ENCODE data around the gene HSP90AB1. TPM values are rescaled to one million over a fixed set of nuclear protein-coding genes. Genes with fewer than 3 reads are reported as not detected.

The HSP90AB1 gene
- total and polyA plus RNA-seq, 11 donors, result 375 to 1,040 (median 857) TPM

DNA sequence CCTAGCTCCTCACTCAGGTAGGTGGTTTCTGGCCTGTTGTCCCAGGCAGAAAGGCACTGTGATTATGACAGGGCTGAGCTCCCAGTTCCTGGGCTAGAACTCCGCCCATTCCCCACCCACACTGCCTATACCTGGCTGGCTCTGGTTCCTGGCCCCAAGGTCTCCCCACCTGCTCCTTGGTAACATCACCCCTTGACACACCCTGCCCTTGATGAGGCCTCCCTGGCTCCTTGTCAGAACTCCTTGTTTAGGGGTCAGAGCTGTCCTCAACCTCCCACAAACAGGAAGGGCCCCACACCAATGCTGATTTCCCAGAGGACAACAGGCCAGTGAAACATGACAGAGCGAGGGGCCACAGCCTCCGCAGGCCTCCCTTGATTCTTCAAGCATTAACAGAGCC, 45.7 kb upstream of the HSP90AB1 start:
- Histone ChIP-seq H3K36me3 (no peaks in the 10 kb centered on the region), H3K4me3 (no peak overlapping the region), H3K27me3 (no peaks in the 10 kb centered on the region), H3K4me1 (peaks cover 2 to 29% (median 16%) of the 10 kb centered on the region in 12 donors), H3K9me3 (no peaks in the 10 kb centered on the region), H3K27ac (peak overlapping the region in 9 of 12 donors; percentile 3 to 89 (median 69))
- intact Hi-C loops (cut with DNase I), result no loop called here
- peak in 1 of 4 donors; percentile 17 for ATAC-seq
- WGBS, 4 donors, result 81 to 100% (median 92%) methylated on average over 1 to 3 of the region's 3 CpGs
- no peak for TF ChIP-seq POLR2A (IDR thresholded peaks at IDR 0.05)
- TF ChIP-seq, protein P1, sequence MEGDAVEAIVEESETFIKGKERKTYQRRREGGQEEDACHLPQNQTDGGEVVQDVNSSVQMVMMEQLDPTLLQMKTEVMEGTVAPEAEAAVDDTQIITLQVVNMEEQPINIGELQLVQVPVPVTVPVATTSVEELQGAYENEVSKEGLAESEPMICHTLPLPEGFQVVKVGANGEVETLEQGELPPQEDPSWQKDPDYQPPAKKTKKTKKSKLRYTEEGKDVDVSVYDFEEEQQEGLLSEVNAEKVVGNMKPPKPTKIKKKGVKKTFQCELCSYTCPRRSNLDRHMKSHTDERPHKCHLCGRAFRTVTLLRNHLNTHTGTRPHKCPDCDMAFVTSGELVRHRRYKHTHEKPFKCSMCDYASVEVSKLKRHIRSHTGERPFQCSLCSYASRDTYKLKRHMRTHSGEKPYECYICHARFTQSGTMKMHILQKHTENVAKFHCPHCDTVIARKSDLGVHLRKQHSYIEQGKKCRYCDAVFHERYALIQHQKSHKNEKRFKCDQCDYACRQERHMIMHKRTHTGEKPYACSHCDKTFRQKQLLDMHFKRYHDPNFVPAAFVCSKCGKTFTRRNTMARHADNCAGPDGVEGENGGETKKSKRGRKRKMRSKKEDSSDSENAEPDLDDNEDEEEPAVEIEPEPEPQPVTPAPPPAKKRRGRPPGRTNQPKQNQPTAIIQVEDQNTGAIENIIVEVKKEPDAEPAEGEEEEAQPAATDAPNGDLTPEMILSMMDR (IDR thresholded peaks at IDR 0.05), result no peak
- no peak for DNase-seq

DNA sequence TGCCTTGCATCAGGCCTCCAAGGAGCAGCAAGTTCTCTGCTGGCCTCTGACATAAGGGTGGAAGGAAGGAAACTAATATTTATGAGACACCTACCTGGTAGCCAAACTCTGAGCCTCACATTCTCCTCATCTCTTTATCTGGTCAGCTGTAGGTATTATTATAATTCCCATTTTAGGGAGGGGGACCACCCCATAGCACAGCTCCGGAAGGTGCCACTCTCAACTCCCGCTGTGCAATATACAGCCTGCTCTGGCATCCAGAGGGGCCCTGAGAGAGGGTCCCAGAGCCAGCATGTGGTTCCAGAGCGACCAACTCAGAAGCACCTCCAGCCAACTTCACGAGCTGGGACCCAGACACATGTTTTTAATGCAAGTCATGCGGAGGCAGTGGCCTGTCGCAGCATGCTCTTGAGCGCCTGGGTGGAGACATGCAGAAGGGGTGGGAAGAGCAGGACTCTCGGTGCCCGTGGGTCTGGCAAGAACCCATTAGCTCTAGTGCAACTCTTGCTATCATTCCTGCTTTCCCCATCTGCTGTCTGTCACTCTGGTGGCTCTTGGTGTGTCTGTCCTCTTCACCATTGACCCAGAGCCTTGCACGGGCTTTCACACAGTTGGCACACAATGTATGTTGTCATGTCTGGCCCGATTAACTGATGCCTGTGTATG, 45.1 kb upstream of the HSP90AB1 start:
- no peaks in the 10 kb centered on the region for H3K36me3 ChIP-seq
- intact Hi-C loops (cut with DNase I), result no loop called here
- peaks cover 2 to 29% (median 16%) of the 10 kb centered on the region in 12 donors for H3K4me1 ChIP-seq
- no peaks in the 10 kb centered on the region for H3K27me3 ChIP-seq
- DNase-seq (no peak), ATAC-seq (no peak)
- WGBS, 4 donors, result 76 to 84% (median 81%) methylated on average over 10 to 11 of the region's 11 CpGs
- no peaks in the 10 kb centered on the region for H3K9me3 ChIP-seq
- peak overlapping the region; percentile 3 to 89 (median 65) for H3K27ac ChIP-seq
- TF ChIP-seq, protein P1 (IDR thresholded peaks at IDR 0.05), result no peak
- no peak for TF ChIP-seq POLR2A (IDR thresholded peaks at IDR 0.05)
- no peak overlapping the region for H3K4me3 ChIP-seq

- H3K9me3 ChIP-seq, result no peaks in the 10 kb centered on the region
- peaks cover 2 to 29% (median 16%) of the 10 kb centered on the region in 12 donors for H3K4me1 ChIP-seq
- DNase-seq (peak in 2 of 5 donors; percentile 37 to 43), ATAC-seq (peak; percentile 47 to 81 (median 69))
- H3K4me3 ChIP-seq, result no peak overlapping the region
- peak overlapping the region; percentile 49 to 89 (median 68) for H3K27ac ChIP-seq
- no peaks in the 10 kb centered on the region for H3K27me3 ChIP-seq
- TF ChIP-seq POLR2A (IDR thresholded peaks at IDR 0.05), result no peak
- TF ChIP-seq, protein P1 (IDR thresholded peaks at IDR 0.05), result no peak
- WGBS, 4 donors, result 57 to 74% (median 67%) methylated on average over 4 of the region's 4 CpGs
- no peaks in the 10 kb centered on the region for H3K36me3 ChIP-seq
- intact Hi-C loops (cut with DNase I), result no loop called here
Measured at GRCh38 chr6:44202332-44202971, 44.4 kb upstream of the HSP90AB1 start.

DNA sequence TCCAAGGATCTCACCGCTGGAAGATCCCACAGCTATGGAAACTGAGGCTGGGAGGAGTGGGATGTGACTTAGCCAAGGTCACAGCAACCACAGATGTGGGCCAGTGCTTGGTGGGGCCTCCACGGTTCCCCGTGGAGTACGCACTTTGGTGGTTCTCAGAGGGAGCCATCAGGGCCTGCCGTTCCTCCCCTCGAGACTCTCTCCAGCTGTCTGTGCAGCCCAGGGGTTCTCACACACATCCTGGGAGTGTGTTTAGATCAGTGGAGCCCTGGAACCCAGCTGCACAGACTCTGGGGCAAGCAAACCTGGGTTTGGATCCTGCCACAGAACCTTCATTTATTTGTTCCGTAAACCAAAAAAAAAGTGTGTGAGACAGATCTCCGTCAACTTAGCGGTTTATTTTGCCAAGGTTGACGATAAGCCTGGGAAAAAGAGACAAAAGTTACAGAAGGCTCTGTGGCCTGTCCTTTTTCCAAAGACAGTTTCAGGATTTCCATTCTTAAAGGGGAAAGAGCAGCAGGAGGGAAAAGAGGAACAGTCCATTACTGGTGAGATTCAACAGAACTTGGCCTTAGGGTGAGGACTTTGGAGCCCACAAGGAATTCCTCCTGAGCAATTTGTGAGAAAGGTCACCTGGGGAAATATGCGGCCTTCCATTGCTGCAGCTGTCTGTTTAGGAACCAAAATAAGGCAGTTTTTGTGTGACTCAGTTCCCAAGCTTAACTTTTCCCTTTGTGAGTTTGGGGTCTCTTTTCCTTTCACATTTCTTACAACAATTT, 43.7 kb upstream of the HSP90AB1 start:
- Histone ChIP-seq H3K27ac (peak overlapping the region; percentile 49 to 89 (median 68)), H3K4me3 (no peak overlapping the region), H3K36me3 (no peaks in the 10 kb centered on the region), H3K9me3 (no peaks in the 10 kb centered on the region), H3K27me3 (no peaks in the 10 kb centered on the region), H3K4me1 (peaks cover 2 to 29% (median 16%) of the 10 kb centered on the region in 12 donors)
- peak in 1 of 4 donors; percentile 6 for ATAC-seq
- WGBS, 4 donors, result 59 to 68% (median 62%) methylated on average over 7 to 11 of the region's 11 CpGs
- intact Hi-C loops (cut with DNase I), result no loop called here
- TF ChIP-seq, protein P1 (IDR thresholded peaks at IDR 0.05), result no peak
- TF ChIP-seq POLR2A (IDR thresholded peaks at IDR 0.05), result no peak
- no peak for DNase-seq

All from heart left ventricle (tissue), 16 donors.